Activated effector memory CD4-positive, alpha-beta T cell treated with anti-CD3 and anti-CD28 coated beads, Interleukin-2, amount 50 U/mL, for 16 hours (primary cell): ENCODE measurements around the gene MOB1A.
"Not testable (repeated sequence)": the region's sequence is repeated elsewhere in the genome, so short reads cannot be mapped to it uniquely, and the experiment has no call there.

Experiments
- DNase-seq: peaks from one replicate; pipeline ENCODE4 v3.0.0-alpha.2; 2020

The MOB1A gene

DNA sequence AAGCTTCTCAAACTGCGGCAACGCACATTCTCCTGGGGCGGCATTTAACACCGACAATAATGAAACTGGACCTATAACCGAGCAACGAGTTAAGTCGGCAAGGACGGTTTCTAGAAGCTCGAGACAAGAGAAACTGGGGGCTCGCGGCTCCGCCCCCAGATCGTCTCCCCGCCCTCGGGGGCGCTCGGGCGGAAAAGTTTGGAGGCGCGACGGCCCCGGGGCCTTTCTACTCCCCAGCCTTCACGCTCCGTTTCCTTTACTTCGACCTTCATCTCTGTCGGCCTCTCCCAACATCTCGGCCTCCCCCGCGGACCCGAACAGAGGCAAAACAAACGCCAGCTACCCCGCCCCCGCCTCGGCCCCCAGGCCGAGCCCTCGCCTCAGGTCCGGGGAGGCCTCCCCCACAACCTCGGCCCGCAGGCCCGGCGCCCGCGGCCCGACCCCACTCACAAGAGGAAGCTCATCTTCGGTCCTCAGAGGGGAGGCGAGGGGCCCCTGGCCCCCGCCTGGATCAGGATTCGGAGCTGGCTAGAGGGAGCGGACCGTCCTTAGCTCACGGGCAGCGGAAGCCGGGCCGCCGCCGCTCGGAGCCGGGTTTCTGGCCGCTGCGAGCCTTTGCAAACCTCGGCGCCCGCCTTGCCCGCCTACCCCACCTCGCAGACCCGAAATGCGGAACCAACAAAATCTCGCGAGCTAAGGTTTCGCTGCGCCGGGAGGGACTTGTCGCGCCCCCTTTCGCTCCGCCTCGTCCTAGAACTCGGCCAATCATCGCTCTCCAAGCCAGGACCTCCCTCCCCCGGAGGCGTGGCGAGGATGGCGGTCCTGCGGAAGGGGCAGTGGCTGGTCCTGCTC, at the start of gene MOB1A:
MOB1A (minus strand) TSS at position 669 of the 852 bp plus-strand sequence; CDS start at position 464, 205 bp downstream.
- peak; percentile 99 for DNase-seq

DNA sequence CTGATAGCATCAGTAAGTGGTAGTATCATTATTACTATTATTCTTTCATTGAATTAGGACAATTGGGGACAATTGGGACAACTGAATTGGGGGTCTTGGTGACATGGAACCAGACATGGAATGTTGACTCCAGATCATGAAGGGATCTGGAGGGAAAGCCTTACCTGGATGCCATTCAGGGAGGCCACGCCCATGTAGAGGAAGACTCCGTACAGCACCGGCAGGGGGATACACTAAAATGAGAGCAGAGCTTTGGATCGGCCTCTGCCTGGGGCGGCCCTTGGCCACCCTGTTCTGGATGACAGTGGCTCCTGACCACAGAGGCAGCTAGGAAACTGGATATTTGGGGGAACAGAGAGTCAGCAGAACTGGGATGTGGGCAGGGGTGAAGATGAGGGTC, 49.0 kb upstream of the MOB1A start:
- DNase-seq, result no peak

DNA sequence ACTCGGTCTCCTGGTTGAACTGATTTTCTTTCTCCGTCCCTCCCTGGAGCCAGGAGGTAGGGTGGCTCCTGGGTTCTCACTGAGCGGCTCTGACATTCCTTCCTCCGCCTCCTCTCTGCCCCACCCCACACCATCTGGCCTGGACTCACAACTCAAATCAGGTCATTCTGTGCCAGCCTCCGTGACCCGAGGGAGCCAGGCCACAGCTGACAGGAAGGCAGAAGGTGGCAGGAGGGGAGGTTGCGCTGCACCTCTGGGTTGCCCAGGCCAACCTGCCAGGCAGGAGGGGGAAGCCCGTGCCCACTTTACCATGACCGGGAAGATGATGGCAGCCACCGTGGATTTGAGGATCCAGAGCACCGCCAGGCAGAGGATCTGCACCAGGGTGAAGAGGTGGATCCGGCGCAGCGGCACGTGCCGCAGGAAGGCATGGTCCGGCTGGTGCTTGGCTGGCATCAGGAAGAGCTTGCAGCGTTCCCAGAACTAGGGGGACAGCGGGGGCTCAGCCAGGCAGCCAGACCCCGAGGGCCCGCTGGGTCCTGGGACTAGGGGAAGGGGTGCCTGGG, 48.1 kb upstream of the MOB1A start:
- DNase-seq, result no peak

DNA sequence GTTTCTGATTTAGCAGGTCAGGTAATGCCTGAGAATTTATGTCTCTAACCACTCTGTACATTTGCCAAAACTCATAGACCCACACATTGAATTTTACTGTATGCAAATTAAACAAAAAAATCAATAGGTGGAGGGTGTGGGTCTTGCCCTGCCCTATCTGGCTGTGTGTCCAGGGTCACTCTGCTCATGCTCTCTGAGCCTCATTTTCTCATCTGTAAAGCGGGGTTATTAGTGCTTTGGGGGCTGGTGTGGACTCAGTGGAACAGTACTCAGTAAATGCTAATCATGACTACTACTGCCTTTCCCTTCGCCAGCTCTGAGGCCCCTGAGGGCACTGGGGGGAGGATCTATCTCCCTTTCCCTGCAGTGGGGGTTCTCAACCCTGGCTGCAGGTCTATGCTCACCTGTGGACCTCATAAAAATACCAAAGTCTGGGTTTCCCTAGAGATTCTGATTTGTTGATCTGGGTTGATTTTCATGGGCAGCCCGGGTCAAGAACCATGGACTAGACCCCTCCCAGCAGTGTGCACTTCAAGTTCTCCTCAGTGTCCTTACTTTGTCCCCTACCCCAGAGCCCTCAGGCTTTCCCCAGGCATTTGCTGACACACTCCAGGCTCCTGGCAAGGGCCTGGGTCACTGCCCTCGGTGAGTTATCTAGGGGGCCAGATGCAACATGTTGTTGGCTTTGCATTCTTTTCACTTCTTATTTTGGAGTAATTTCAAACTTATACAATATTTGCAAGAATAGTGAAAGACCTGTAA, 47.2 kb upstream of the MOB1A start:
- no peak for DNase-seq

DNA sequence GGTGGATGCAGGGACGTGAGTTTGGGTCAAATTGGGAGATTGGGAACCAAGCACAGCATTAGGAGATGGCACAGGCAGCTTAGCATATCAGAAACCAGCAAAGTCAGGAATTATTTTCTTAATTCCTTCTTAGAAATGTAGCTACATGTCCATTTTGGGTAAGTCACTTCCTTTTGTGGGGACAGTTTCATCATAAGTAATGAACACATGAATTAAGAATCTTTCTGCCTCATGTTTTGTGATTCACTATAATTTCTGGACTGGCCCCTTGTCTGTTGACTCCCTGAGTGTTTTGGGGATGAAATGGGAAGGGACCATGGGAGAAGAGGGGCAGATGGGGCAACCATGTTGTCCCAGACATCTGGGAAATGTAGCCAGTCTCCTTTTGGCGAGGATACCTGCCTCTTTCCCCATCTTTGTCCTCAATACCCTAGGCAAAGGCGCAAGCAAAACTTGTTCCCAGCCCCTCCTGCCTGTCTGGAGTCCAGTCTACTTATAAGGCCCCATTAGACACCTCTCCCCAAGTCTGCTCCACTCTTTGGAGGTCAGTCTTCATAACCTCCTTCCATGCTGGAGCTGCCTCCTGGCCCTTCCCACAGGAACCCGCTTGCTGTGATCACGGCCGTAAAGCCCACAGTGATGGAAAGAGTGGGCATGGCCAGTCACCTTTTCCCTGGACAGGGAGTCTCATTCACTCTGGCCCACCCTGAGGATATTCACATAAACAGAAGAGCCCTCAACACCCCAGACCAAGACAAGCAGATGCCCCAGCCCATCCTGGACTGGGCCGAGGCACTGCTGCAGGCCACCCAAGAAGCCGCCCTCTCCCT, 45.5 kb upstream of the MOB1A start:
- DNase-seq, result no peak

DNA sequence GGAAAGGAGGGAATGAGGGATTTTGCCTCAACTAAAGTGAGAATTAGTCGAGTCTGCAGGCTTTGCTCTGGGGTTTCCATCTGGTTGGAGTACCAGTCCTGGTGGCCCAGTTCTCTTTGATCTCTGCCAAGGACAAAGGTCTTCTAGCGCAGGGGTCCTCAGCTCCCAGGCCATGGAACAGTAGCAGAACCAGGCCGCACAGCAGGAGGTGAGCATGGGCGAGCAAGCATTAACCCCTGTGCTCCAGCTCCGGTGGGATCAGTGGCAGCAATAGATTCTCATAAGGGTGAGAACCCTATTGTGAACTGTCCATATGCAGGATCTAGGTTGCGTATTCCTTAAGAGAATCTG, 43.6 kb upstream of the MOB1A start:
- no peak for DNase-seq

DNA sequence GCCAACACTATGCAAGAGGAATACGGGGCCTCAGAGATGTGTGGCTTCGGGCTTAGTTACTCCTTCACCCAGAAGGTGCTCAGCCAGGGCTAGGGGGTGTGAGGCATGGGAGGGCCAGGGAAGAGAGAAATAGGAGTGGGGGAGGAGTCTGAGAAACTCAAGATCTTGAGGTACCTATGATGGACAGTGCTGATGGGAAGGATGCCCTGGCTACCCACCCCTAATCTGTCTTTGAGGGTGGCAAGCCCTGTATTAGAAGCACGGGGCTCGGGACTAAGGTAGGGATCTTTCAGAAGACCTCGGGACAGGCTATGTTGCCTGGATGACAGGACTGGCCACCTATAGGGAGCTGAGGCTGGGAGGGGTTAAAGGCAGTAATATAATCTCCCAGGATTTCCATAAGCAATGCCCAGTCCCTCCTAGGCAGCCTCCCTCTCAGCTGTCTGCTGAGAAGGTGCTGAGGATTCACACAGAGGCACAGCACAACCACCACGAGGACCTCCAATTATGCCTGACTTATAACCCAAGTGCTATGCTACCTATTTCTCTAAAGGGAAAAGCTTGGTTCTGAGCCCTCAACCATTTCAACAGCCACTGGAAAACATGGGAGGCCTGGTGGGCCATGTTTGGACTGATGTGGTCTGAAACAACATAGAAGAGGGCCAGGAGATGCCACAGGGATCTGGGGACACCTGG, 43.1 kb upstream of the MOB1A start:
- DNase-seq, result no peak

DNA sequence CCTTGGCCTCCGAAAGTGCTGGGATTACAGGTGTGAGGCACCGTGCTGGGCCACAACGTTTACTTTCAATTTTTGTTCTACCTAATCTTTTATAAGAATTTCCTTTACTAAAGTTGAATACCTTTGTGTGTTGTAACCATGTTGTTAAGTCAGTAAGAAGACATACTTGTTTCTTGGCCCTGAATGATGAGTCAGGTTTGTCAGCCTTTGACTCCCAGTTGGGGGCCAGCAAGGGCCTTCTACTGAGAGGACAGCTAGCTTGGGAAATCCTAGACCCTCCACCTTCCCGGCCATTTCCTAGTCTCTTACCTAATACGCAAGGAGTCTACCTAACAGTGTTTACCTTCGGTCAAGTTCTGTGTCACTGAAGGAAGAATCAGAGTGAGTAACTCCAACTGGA, 42.4 kb upstream of the MOB1A start:
- DNase-seq, result no peak

DNA sequence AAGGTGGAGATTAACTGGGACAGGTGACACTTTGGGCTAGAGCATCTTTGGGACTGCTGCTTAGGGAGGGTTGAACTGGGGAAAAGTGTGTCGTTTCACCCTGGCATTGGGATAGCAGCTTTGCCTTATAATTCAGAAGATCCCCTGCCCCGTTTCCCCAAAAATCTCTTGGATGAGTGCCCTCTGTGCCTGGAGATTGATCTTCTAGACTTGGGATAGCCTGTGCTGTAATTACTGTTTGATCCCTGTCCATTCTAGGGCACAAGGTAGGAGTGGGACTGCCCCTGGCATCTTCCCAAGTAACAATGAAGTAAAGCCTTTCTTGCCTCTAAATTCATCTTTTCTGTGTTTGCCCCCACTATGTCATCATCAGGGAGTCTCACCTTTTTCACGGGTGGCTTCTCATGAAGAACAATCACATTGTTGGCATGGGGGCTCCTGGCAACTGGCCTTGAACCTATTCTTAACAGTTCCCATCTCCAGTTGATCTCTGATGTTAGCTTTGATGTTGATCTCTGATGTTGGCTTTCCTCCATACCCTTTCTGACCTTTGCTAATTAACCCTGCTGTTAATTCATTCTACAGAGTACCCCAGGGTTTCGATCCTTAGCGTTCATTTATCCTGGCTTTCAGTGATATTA, 41.3 kb upstream of the MOB1A start:
- DNase-seq, result no peak

DNA sequence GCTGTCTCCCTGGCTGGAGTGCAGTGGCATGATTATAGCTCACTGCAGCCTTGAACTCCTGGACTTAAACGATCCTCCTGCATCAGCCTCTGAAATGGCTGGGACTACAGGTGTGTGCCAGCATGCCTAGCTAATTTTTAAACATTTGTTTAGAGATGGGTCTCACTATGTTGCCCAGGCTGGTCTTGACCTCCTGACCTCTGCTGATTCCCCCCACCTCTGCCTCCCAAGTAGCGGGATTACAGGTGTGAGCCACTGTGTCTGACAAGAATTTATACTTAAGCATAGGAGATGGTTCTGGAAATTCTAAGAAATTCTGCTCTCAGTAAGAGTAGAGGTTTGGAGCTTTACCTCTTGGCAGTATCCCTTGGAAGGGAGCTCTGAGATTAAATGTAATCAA, 38.0 kb upstream of the MOB1A start:
- DNase-seq, result no peak

DNA sequence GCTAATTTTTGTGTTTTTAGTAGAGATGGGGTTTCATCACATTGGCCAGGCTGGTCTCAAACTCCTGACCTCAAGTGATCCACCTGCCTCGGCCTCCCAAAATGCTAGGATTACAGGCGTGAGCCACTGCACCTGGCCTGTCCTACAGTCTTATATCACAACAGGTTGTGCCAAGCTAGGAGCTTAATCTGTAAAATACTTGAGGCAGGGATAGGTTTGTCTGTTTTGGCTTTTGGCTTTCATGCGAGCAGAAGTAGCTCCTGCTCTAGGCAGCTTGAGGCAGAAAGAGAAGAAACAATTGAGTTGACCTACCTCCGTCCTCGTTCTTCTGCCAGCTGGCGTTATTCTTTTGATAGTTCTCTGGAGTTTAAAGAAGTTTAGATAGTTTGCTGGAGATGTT, 37.1 kb upstream of the MOB1A start:
- DNase-seq, result not testable (repeated sequence)

DNA sequence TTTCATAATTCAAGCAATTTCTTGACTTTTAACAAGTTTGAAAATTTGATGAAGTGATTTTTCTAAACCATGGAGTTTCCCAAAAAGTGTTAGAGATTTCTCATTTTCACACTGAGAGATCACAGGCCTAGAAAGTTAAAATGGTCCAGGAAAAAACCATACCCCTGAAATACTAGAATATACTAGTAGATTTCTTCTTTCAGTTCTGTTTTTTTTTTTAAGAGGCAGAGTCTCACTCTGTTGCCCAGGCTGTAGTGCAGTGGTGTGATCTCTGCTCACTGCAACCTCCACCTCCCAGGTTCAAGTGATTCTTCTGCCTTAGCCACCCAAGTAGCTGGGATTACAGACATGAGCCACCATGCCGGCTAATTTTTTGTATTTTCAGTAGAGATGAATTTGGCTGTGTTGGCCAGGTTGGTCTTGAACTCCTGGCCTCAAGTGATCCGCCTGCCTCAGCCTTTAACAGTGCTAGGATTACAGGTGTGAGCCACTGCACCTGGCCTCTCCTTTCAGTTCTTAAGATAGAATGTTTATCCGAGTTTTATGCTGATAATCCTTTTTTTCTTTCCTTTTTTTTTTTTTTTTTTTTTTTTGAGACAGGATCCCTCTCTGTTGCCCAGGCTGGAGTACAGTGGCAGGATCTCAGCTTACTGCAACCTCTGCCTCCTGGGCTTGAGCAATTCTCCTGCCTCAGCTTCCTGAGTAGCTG, 34.2 kb upstream of the MOB1A start:
- DNase-seq, result no peak

DNA sequence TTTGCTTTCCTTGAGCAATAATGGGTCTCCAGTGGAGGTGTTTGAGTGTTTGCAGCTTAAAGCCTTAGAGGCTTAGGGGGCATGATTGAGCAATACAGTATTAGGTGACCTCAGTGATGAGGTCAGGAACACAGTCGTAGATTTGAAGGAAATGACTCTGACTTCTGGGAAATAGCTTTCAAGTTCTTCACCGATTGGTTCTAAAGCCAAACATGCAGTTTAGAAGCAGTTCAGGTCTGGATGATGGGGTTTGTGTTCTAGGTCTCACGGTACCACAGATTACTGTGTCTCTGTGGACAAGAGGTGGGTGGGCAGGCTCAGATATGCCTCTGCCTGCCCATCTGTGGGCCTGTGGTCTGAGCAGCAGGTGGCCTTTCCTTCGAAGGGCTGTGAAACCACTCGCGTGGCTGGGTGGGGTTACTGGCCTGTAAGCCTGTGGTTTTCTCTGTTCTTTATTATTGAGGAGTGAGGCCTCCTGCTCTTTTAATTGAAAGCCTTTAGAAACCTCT, 27.6 kb upstream of the MOB1A start:
- DNase-seq, result peak; percentile 74

DNA sequence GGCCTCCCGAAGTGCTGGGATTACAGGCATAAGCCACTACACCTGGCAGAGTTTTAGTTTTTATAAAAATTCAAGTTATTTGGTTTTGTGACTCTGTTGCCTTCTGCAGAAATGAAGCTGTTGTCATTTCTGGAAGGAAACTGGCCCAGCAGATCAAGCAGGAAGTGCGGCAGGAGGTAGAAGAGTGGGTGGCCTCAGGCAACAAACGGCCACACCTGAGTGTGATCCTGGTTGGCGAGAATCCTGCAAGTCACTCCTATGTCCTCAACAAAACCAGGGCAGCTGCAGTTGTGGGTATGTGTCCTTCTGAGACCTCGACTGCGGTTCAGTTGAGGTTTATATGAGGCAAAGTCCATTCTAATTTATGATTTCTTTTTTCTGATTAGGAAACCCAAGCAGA, 26.9 kb upstream of the MOB1A start:
- peak; percentile 71 for DNase-seq

DNA sequence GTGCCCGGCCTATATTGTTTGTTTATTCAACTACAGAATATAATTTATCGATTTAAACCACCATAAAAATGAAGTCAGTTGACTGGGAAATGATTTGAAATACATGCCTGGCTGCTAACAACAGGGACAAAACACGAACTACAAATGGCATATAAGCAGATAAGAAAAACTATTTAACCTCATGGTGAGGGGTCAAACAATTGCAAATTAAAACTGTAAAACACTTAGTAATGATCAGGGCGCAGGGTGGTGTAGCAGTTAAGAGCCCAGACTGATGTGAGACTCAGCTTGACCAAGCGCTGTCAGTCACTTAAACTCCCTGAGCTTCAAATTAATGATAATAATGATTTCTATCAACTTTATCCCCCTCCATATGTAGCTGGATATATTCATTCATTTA, 26.4 kb upstream of the MOB1A start:
- no peak for DNase-seq

DNA sequence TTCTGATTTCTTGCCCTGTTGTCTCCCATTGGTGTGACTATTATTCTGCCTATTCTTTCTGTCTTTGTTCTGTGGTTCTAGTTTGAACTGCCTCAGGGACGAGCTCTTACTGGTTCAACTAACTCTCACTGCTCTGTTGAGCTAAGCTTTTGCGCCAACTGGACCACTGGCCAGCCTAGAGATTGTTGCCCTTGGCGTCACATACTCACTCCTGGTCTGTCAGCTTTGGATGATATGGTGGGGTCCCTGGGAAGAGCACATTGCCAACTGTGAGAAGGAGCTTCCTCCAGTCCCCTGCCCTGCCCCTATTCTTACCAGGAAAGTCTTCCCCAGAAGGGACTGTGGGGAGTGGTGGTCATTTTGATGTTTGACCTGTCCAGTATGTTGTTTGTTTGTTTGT, 25.8 kb upstream of the MOB1A start:
- peak; percentile 53 for DNase-seq

DNA sequence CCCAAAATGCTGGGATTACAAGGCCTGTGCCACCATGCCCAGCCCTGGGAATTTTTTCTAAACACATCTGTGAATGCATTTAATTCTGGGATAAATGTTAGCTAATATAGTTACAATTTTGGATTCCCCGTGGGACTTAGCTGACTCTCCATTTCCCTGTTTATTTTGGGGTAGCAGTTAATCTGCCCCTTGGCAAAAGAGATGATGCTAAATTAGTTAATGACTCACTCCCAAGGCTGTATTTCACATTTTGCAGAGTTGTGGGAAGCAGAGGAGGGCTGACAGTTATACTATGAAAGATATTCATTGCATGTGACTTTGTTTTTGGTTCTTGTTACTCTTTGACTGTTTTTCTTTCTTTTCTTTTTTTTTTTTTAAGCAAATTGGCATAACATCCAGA, 22.9 kb upstream of the MOB1A start:
- DNase-seq, result no peak

DNA sequence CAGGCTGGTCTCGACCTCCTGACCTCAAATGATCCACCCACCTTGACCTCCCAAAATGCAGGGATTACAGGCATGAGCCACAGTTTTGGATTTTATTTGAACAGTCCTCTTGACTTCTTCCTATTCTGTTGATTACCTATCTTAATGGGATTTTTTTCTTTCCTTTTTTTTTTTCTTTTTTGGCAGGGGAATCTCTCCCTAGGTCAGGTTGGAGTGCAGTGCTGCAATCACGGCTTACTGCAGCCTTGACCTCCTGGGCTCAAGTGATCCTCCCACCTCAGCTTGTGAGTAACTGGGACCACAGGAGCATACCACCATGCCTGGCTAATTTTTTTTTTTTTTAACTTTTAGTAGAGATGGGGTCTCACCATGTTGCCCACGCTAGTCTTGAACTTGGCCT, 22.5 kb upstream of the MOB1A start:
- DNase-seq, result no peak

DNA sequence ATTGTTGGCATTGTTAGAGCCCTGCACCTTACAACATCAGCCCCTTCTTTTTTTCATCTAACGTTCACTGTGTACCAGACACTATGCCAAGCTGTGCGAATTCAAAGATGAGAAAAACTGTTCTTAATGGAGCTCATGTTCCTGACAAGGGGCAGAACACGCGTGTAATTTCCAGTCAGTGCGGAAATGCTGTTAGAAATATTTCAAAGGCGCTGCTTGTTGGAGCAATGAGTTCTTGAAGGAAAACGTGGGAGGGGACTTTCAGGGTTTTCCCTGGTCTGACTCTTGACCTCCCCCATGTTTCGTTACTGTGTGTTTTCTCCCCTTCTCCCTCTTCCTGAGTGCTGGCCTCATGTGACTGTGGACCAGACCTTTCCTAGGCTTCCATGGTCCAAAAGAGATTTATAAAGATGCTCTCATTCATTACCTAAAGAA, 21.2 kb upstream of the MOB1A start:
- peak; percentile 68 for DNase-seq

DNA sequence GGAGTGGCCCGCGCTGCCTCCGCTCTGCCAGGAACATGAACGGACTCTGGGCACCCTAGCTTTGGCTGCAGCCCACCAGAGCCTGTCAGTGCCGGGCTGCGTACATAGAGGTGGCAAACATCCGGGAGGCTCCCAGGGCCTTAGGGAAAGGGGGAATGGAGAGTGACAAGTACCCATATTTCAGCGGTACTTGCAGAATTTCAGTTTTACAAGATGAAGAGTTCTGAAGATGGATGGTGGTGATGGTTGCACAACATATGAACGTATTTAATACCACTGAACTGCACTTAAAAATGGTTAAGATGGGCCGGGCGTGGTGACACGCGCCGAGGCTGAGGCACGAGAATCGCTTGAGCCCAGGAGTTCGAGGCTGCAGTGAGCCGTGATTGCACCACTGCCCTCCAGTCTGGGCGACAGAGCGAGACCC, 20.6 kb upstream of the MOB1A start:
- peak; percentile 69 for DNase-seq
